HG02588 (cell line): ENCODE data around the gene VPS39.

Experiments used
- ATAC-seq: cut with Tn5 transposase; IDR thresholded peaks from one replicate; pipeline ENCODE4 v1.9.1; 2021; ENCODE audit warnings: mild to moderate bottlenecking, moderate library complexity; ENCODE audit not compliant: unreplicated experiment

The VPS39 gene

GRCh38 chr15:42131826-42132806 lies 76.0 kb downstream of the VPS39 start:
- no peak for ATAC-seq

GRCh38 chr15:42131006-42131405 lies 77.1 kb downstream of the VPS39 start:
- no peak for ATAC-seq

- ATAC-seq: no peak
Measured at GRCh38 chr15:42130246-42130986, 77.7 kb downstream of the VPS39 start.

- no peak for ATAC-seq
Measured at GRCh38 chr15:42129364-42129763, 78.7 kb downstream of the VPS39 start.

- ATAC-seq: no peak
Measured at GRCh38 chr15:42128476-42128875, 79.6 kb downstream of the VPS39 start.

GRCh38 chr15:42123546-42123945 lies 84.6 kb downstream of the VPS39 start:
- no peak for ATAC-seq

- no peak for ATAC-seq
Measured at GRCh38 chr15:42121682-42122081, 86.4 kb downstream of the VPS39 start.

- ATAC-seq: no peak
Measured at GRCh38 chr15:42121021-42121420, 87.1 kb downstream of the VPS39 start.

- ATAC-seq: no peak
Measured at GRCh38 chr15:42120285-42120684, 87.8 kb downstream of the VPS39 start.

GRCh38 chr15:42119446-42119760 lies 88.7 kb downstream of the VPS39 start:
- no peak for ATAC-seq

- no peak for ATAC-seq
Measured at GRCh38 chr15:42118650-42119445, 89.3 kb downstream of the VPS39 start.

- no peak for ATAC-seq
Measured at GRCh38 chr15:42111924-42112323, 96.2 kb downstream of the VPS39 start.

- ATAC-seq: no peak
Measured at GRCh38 chr15:42110367-42110766, 97.7 kb downstream of the VPS39 start.

GRCh38 chr15:42108806-42109205 lies 99.3 kb downstream of the VPS39 start:
- ATAC-seq: no peak
